HG02798 (cell line): ENCODE results near the gene S100A14.

Experiments
- ATAC-seq: cut with Tn5 transposase; IDR thresholded peaks from one replicate; pipeline ENCODE4 v1.9.1; 2021; ENCODE audit warnings: mild to moderate bottlenecking; ENCODE audit not compliant: unreplicated experiment, poor library complexity

The S100A14 gene

DNA sequence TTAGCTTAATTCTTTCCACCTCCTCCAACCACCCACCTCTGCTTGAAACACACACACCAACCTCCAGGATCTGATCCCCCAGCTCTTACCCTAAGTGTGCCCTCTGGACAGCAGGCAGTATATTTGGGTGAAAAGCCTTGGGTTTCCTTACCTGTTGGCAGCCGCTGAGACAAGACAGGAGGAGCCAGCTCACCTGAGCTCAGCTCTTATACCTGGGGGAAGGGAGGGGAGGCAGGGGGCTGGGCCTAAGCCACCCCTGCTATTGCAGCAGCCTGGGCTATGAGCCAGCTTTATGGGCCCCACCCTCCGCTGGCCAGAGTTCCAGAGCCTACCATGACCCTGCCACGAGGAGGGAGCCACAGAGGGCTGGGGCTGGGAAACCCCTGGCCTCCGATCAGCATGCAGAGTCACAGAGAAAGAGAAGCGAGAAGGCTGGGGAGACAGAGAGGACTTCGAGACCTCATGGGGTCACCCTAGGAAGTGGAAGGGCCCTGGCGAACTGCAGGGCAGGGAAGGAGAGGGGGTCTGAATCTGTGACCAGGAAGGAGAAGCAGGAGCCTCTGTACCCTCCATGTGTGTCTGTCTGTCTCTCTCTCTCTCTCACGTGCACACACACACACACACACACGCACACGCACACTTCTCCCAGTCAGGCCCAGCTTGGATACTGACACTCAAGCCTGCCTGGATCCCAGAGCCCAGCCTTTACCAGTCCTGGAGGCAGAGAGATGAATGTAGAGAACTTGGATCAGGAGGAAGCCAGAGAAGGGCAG lies at the start of gene S100A14:
Gene S100A14, minus strand, starts transcription at position 182 of the 773 bp plus-strand sequence. CDS start 467 bp downstream, outside the sequence.
- ATAC-seq = no peak

DNA sequence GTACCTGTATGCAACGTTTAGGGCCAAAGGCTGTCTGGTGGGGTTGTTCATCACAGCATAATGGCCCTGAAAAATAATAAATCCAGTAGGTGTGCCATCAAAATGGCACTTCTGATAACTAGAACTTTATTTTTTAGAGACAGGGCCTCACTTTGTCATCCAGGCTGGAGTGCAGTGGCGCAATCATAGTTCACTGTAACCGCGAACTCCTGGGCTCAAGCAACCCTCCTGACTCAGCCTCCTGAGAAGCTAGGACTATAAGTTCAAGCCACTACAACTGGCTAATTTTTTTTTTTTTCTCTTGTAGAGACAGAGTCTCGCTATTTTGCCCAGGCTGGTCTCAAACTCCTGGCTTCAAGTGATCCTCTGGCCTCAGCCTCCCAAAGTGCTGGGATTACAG lies 47.1 kb upstream of the S100A14 start:
- no peak for ATAC-seq

DNA sequence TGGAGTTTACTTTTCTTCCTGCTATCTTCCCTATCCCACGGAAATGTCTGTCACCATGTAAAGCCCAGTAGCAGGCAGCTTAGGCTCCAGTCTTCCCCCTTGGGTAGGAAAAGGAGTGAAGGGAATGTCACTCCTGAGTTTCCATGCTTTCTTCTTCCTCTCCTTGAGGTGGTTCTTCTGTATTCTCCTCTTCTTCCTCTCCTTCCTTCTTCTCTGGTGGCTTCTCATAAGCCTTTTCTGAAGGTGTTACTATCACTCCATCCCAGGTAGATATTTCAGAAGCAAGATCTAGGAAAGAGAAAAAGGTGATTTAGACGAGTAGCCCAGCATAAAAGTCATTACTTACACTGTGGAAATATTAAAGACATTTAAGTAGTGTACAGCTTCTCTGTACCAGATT lies 46.1 kb upstream of the S100A14 start:
- ATAC-seq = no peak

DNA sequence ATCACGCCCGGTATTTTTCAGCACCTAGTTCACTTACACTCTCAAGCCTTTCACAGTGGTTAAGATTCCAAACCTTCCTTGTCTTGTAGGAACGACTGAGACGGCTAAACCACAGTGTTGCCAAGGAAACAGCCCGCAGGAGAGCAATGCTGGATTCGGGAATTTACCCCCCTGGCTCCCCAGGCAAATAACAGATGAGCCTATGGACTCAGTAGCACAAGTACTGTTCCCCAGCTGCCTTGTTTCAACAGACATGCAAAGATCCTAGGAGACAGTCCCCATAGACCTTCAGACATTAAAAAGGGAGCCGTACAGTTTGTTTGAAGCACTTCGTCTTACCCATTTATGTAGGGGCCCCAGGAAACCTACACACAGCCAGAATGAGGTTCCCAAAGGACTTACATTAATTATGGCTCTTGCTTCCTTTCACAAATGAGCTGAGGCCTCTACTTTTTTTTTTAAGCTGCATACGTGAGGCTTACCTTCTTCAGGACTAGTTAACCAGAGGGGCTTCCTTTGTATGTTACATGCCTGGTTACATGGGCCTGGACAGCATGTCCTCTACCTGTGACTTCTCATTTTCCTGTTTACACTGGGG lies 45.1 kb upstream of the S100A14 start:
- no peak for ATAC-seq

DNA sequence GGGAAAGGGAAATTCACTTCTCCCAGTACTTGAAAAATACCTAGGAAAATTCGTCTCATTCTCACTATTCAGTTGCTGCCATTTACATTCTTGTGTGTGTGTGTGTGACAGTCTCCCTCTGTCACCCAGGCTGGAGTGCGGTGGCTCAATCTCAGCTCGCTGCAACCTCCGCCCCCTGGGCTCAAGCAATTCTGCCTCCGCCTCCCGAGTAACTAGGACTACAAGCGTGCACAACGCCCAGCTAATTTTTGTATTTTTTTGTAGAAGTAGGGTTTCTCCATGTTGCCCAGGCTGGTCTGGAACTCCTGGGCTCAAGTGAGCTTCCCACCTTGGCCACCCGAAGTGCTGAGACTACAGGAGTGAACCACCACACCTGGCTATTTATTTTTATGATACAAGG lies 43.5 kb upstream of the S100A14 start:
- no peak for ATAC-seq

DNA sequence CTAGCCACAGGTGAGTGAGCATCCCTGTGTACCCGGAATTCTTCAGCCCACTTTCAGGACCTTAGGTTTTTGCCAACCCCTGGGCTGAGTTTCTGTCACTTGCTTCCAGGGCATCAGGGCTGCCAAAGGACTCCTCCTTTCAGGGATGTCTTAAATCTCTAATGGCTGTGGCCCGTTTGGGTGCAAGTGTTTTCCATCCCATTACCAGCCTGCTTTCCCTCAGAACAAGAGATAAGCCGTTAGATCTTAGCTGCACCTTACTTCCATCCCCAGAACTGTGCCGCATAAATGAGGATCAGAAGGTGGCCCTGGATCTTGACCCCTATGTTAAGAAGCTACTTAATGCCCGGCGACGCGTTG lies 43.0 kb upstream of the S100A14 start:
- ATAC-seq = no peak

DNA sequence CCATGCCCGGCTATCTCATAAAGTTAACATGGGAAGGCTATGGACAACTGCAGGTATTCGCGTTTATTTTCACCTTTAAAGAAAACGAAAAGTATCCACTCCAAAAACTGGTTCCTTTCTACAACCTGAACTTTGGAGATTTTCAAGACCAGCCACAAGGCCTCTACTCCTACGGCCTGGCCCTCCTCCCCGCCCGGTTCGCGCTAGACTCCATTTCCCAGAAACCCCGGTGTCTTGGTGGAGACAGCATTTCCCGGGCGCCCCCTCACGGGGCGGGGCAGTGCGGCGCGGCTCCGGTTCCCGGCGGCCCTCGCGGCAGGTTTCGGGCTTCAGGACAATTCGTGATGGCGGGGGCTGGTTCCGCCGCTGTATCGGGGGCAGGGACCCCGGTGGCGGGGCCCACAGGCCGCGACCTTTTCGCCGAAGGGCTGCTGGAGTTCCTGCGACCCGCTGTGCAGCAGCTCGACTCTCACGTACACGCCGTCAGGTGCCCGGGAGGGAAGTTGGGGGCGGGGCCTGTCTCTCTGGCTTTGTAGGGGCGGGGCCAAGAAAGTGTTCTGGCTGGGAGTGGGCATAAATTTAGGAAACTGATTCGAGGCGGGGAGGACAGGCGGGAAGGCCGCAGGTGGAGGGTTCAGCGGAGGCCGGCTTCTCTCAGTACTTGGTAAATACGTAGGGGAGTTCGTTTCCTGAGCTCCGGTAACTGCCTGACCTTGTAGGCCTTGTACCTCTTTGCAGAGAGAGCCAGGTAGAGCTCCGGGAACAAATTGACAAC lies 42.5 kb upstream of the S100A14 start, which contains the start of gene SNAPIN:
Gene SNAPIN, plus strand, starts transcription at position 304 of the 775 bp plus-strand sequence. Its CDS starts 41 bp downstream, at position 345.
- peak; percentile 87 for ATAC-seq

DNA sequence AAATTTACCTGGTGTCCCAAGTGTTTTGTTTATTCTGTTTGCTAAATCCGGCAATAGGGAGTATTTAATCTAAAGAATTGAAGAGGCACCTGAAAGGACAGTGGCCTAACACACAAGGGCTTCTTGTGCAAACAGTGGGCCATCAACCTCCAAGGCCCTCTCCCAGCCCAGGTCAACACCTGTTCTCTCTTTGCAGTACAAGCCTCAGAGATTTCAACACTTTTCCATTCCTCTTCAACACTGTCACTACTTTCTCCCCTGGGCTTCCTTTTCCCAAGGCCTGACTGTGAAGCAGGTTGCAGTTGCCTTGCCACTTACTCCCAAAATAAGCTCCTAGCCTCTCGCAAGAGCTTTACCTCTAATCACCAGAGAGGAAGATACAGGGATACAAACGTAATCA lies 39.2 kb upstream of the S100A14 start:
- ATAC-seq = no peak

DNA sequence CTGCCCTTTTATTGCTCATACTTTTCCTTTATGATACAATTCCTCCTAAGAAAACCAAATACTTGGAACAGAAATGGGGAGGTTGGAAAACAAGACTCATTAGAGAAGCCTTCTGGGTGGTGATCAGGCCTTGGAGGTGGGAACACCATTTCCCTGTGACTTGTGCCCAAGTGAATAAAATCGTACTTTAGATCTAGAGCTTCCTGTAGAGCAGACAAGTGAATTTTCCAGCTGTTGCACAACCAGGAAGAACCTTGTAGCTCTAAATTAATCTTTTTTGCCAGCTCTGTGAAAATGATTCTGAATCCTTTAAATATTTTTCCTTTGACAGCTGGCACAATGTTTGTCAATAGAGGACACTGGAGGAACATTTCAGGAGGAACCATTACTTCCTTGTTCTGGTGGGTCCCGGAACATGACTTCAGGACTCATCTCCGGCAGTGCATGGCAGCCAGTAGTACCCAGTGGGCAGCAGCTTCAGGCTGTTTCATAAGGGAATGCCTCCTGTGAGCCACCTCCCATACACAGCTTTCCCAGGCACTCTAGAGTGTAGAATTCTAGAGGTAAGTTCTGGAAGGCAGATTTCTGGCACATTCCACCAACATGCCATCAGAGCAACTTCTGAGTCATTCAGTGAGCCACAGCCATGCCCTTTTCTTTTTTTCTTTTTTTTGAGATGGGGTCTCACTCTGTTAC lies 36.8 kb upstream of the S100A14 start:
- ATAC-seq = no peak

DNA sequence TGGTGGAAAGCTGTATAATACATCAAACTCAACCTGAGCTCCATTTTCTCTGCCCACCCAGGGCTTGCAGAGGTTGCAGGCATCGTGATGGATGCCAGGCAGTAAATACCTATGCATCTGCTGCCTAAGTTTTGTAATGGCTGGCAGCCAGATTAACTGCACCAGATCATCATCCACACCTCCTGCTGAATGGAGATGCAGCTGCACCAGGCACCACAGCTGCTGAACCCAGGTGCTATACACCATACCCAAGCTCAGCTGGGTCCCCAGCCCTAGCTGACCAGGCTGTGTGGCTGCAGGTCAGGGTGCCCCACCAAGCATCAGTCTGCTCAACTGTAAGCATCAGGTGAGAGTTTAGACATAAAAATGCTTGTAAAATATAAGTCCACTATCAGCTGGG lies 35.6 kb upstream of the S100A14 start:
- ATAC-seq = no peak

DNA sequence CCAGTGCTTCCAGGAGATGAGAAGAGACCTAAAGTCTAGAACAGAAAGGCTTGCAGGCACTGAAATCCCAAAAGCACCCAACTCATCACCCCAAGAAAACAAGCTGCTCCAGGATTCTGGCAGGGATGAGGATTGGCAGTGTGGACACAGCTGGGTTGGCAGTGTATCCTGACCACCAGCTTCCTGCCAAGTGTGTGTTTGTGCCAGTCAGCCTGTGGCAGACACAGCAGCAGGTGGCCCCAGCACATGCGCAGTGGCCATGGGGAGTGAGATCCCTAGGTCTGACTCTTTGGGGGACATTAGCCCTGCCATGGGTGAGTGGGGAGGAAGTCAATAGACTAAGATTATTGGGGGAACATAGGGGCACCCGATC lies 33.7 kb upstream of the S100A14 start:
- ATAC-seq = no peak

DNA sequence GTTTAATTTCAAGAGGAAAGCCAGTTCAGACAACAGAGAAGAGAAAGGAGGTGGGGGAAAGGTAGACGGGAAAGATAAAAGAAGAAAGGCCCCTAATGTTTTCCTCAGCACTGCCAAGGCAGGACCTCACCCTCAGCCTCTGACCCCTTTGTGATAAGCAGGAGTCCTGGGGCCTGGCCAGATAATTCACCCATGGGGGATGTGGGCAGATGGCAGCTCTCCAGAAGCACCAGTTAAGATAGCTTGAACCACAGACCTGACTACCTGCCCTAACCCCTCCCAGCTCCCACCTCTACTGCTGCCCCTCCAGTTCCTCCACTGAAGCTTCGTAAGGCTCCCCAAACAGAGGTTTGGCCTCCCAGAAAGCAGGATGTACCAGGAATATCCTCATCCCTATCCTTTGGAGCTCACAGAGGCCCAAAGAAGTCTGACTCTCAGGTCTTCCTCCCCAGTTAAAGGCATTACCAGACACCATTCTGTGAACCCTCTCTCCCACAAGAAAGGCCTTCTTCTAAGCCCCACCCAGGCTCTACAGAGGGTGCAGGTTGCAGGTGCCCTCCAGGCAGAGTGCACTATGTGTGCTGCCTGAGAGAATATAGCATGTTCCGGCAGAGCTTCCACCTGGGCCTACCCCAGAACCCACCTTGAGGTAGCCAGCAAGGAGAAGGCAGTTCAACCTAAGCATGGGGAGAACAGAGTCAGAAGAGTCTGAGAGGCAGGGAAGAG lies 33.2 kb upstream of the S100A14 start:
- ATAC-seq = no peak

DNA sequence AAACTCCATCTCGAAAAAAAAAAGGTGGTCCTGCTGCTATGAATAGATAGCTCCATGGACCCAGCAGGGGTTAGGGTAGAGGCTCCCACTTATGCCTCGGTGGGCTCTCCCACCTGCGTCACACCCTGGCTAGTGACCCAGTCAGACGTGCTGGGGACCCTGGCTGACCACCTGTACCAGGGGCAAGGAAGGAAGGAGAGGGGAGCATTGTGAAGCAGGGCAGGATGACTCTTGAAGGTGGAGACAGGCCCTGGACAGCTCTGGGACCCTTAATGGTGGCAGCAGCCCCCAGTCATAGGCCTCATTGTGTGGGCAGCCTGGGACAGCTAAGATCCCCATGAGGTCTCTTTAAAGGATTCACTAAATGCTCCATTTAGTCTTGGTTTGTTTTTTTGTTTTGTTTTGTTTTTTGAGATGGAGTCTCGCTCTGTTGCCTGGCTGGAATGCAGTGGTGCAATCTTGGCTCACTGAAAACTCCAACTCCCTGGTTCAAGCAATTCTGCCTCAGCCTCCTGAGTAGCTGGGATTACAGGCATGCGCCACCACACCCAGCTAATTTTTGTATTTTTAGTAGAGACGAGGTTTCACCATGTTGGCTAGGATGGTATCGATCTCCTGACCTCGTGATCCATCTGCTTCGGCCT lies 32.0 kb upstream of the S100A14 start:
- no peak for ATAC-seq

DNA sequence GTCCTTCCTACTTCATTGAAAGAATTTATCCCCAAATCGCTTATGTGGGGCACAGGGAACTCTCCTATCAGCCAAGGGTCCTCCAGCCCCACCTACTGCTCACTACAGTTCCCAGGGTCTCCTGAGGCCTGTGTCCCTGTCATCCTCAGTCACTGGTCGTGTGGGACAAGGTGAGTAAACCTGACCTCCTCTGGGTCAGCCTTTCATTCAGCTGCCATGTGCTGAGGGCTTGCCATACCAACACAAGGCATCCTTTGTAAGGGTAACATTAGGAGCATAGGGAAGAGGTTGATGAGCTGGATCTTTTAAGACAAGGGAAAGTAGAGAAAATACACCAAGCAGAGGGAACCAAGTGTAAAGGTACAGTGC lies 31.2 kb upstream of the S100A14 start:
- ATAC-seq = no peak

DNA sequence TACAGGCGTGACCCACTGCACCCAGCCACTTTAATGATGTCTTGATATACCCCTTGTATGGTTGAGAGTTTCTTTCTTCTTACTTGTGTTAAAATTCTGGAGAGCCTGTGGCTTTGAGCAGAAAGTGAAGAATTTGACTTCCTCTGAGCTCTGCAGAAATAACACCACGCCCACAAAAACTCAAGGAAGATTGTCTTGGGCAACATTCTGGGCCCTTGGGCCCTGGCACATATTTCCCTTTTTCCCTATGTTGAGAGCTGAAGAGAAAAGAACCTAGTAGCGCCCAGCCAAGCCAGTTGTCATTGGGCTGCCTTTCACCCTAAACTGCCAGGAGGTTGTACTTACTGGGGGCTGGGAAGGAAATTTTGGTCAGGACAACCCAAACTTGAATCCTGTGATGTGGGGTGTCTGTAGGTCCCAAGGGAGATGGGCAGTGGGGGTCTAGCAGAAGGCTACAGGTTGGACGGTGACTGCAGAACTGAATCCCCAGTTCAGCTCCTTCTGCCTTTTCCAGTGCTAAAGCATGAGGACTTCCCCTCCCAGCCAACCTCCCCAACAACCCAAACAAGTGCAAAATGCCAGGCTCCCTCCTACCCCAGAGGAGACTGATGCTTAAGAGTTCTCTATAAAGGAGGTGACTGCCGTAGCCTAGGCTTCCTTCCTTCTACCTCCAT lies 30.7 kb upstream of the S100A14 start:
- no peak for ATAC-seq

DNA sequence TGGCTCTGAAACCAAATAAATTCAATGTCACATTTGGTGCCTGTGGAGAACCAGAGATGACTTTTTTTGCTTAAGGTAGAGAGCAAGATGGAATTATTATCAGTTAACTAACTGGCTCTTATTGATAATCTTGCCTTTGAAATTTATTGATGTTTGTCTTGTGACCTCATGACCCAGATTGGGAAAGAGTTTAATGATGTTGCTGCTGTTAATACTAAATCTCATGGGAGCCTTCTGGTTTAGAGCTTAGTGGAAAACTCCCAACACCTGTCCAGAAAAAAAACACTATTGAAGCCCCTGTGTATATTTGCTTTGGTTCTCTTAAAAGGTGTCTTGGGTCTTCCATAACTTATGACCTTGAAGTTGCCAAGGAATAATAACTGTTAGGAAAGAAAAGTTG lies 27.7 kb upstream of the S100A14 start:
- no peak for ATAC-seq

DNA sequence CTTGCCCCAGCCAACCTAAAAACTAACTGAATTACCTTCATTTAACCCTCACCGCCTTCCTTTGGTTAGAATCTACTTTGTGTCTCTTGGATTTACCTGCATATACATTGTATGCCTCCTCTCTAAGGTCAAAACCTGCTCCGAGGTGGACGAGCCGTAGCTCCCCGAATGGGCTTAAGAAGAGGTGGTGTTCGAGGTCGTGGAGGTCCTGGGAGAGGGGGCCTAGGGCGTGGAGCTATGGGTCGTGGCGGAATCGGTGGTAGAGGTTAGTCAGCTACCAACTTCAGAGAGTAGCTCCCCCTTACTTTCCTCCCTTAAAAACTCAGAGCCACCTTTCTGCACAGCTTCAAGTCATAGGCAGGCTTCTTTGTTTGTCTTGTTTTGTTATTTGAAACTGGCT lies 27.0 kb upstream of the S100A14 start:
- no peak for ATAC-seq

DNA sequence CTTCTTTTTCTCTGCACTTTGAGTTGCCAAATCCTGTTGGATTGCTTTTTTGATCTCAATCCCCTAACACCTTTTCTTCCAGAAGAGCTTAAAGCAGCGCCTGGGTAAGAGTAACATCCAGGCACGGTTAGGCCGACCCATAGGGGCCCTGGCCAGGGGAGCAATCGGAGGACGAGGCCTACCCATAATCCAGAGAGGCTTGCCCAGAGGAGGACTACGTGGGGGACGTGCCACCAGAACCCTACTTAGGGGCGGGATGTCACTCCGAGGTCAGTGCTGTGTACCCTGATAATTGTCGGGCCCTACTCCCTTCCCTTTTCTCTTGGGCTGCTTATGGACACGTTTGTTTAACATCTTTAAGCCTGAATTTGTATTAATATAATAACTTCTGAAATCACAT lies 26.0 kb upstream of the S100A14 start:
- no peak for ATAC-seq

DNA sequence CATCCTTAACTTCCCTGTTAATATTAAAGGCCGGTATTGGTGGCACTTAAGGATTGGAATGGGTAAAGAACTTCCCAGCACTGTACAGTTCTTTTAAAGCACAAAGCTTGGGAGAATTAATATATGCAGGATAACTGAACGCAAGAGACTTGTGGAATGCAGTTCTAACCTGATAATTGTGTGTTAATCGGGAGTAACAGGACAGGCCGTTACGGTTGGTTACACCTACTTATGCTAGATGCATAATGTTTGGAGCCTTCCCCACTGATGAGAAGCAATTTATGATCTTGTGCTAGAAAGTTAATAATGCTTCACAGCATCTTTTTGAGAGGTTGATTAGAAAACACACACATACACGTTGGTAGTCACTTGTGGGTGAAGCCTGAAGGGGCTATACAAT lies 24.7 kb upstream of the S100A14 start:
- no peak for ATAC-seq
